Neural crest cell (in vitro differentiated cells): Measurements from ENCODE around the gene LRRTM1. TPM values are rescaled to one million over a fixed set of nuclear protein-coding genes. Genes with fewer than 3 reads are reported as not detected.

Source experiments
- DNase-seq: peaks from one replicate; pipeline ENCODE4 v3.0.0; 2021; ENCODE audit warnings: low read depth, mixed read lengths, low spot score
- H3K27ac Mint-ChIP-seq: one replicate; pipeline ENCODE4 v1.8.0; 2021; ENCODE audit warnings: mild to moderate bottlenecking, mixed read lengths; ENCODE audit not compliant: unreplicated experiment
- H3K27me3 Mint-ChIP-seq: 2 replicates; pipeline ENCODE4 v1.8.0; 2021; ENCODE audit warnings: low read depth, mild to moderate bottlenecking, mixed read lengths
- H3K36me3 Mint-ChIP-seq: 2 replicates; pipeline ENCODE4 v1.8.0; 2021; ENCODE audit warnings: low read depth, mild to moderate bottlenecking, mixed read lengths
- H3K4me1 Mint-ChIP-seq: 2 replicates; pipeline ENCODE4 v1.8.0; 2021; ENCODE audit warnings: mixed read lengths
- H3K4me3 Mint-ChIP-seq: one replicate; pipeline ENCODE4 v1.8.0; 2021; ENCODE audit warnings: mild to moderate bottlenecking, mixed read lengths
- H3K9me3 Mint-ChIP-seq: 2 replicates; pipeline ENCODE4 v1.8.0; 2021; ENCODE audit warnings: mixed read lengths
- CTCF ChIP-seq: fragments of 200-600 bp; sonication (generic); conservative IDR thresholded peaks from 2 replicates; pipeline ENCODE4 v1.5.0; 2021; ENCODE audit warnings: antibody characterized with exemption, mild to moderate bottlenecking
- total RNA-seq: library from RNA; stranded (reverse); gene quantifications from 2 replicates; pipeline ENCODE4 v1.2.1, GENCODE V29; 2021

LRRTM1 gene
- total RNA-seq, 1 donor from 2014 or later = 1.4 TPM

- Mint-ChIP-seq H3K9me3 (no peaks in the 10 kb centered on the region), H3K27me3 (no peaks in the 10 kb centered on the region), H3K4me3 (no peak overlapping the region), H3K27ac (no peak overlapping the region), H3K36me3 (no peaks in the 10 kb centered on the region), H3K4me1 (peaks cover 23% of the 10 kb centered on the region)
- TF ChIP-seq CTCF = no peak
- DNase-seq = no peak
Measured at GRCh38 chr2:80256782-80257167, 47.8 kb downstream of the LRRTM1 start.

- Mint-ChIP-seq H3K9me3 (no peaks in the 10 kb centered on the region), H3K27me3 (no peaks in the 10 kb centered on the region), H3K4me1 (peaks cover 23% of the 10 kb centered on the region), H3K27ac (no peak overlapping the region), H3K4me3 (no peak overlapping the region), H3K36me3 (no peaks in the 10 kb centered on the region)
- no peak for DNase-seq
- TF ChIP-seq CTCF = peak; percentile 58
Measured at GRCh38 chr2:80255918-80256781, 48.4 kb downstream of the LRRTM1 start.

- no peak for TF ChIP-seq CTCF
- H3K36me3 Mint-ChIP-seq = no peaks in the 10 kb centered on the region
- no peak overlapping the region for H3K4me3 Mint-ChIP-seq
- H3K9me3 Mint-ChIP-seq = no peaks in the 10 kb centered on the region
- H3K27me3 Mint-ChIP-seq = no peaks in the 10 kb centered on the region
- no peak overlapping the region for H3K27ac Mint-ChIP-seq
- H3K4me1 Mint-ChIP-seq = peaks cover 20% of the 10 kb centered on the region
- no peak for DNase-seq
Measured at GRCh38 chr2:80252294-80252986, 52.1 kb downstream of the LRRTM1 start.
